GM23338 (cell line): Measurements from ENCODE around the gene SUPT6H. TPM values are rescaled to one million over a fixed set of nuclear protein-coding genes. Genes with fewer than 3 reads are reported as not detected.

Experiments
- ATAC-seq: fragments of 200-7000 bp; cut with Tn5 transposase; 3 replicates; pipeline ENCODE4 v1.9.1; 2020
- DNase-seq: peaks from one replicate; pipeline ENCODE4 v3.0.0-alpha.2; 2015; ENCODE audit warnings: low spot score
- H2AFZ ChIP-seq: fragments of 200-600 bp; sonication (generic); 2 replicates; pipeline ENCODE4 v1.8.0; 2016; ENCODE audit warnings: antibody characterized with exemption, mild to moderate bottlenecking, moderate library complexity
- H3F3A ChIP-seq: fragments of 200-600 bp; sonication (generic); replicated peaks from 2 replicates; pipeline ENCODE4 v1.8.0; 2017; ENCODE audit warnings: antibody characterized with exemption, mixed run types, low read depth
- H3K27ac ChIP-seq: fragments of 200-600 bp; sonication (generic); 2 replicates; pipeline ENCODE4 v1.6.1; 2016; ENCODE audit warnings: low read depth
- H3K27me3 ChIP-seq: fragments of 200-600 bp; sonication (generic); 2 replicates; pipeline ENCODE4 v1.8.0; 2016; ENCODE audit warnings: mild to moderate bottlenecking, mixed run types, moderate library complexity; ENCODE audit not compliant: insufficient read depth
- H3K36me3 ChIP-seq: fragments of 200-600 bp; sonication (generic); 2 replicates; pipeline ENCODE4 v1.8.0; 2016; ENCODE audit warnings: mild to moderate bottlenecking; ENCODE audit not compliant: insufficient read depth
- H3K4me1 ChIP-seq: fragments of 200-600 bp; sonication (generic); 2 replicates; pipeline ENCODE4 v1.8.0; 2016; ENCODE audit warnings: mild to moderate bottlenecking, moderate library complexity; ENCODE audit not compliant: insufficient read depth
- H3K4me2 ChIP-seq: fragments of 200-600 bp; sonication (generic); 2 replicates; pipeline ENCODE4 v1.7.1; 2017; ENCODE audit warnings: mixed run types
- H3K4me3 ChIP-seq: fragments of 200-600 bp; sonication (generic); 2 replicates; pipeline ENCODE4 v1.6.1; 2016; ENCODE audit warnings: mixed run types
- H3K79me2 ChIP-seq: fragments of 200-600 bp; sonication (generic); replicated peaks from 2 replicates; pipeline ENCODE4 v1.8.0; 2017; ENCODE audit warnings: mild to moderate bottlenecking; ENCODE audit not compliant: insufficient read depth
- H3K9me2 ChIP-seq: fragments of 200-600 bp; sonication (generic); 2 replicates; pipeline ENCODE4 v1.8.0; 2017; ENCODE audit not compliant: insufficient read depth
- H4K20me1 ChIP-seq: fragments of 200-600 bp; sonication (generic); replicated peaks from 2 replicates; pipeline ENCODE4 v1.8.0; 2017; ENCODE audit warnings: mild to moderate bottlenecking; ENCODE audit not compliant: insufficient read depth
- H3K27ac Mint-ChIP-seq: 2 replicates; pipeline ENCODE4 v1.8.0; 2020; ENCODE audit warnings: inconsistent platforms, mild to moderate bottlenecking, moderate library complexity, mixed read lengths
- H3K27me3 Mint-ChIP-seq: 3 replicates; pipeline ENCODE4 v1.8.0; 2022; ENCODE audit warnings: low read depth, mild to moderate bottlenecking, moderate library complexity, mixed read lengths, inconsistent platforms; ENCODE audit not compliant: insufficient read depth, poor library complexity
- H3K36me3 Mint-ChIP-seq: 3 replicates; pipeline ENCODE4 v1.8.0; 2021; ENCODE audit warnings: low read depth, mild to moderate bottlenecking, inconsistent platforms, moderate library complexity, mixed read lengths
- H3K4me1 Mint-ChIP-seq: 3 replicates; pipeline ENCODE4 v1.8.0; 2020; ENCODE audit warnings: mild to moderate bottlenecking, inconsistent platforms, mixed read lengths
- H3K4me3 Mint-ChIP-seq: 3 replicates; pipeline ENCODE4 v1.8.0; 2021; ENCODE audit warnings: moderate library complexity, mild to moderate bottlenecking, inconsistent platforms, mixed read lengths
- H3K9me3 Mint-ChIP-seq: 3 replicates; pipeline ENCODE4 v1.8.0; 2020; ENCODE audit warnings: moderate library complexity, mild to moderate bottlenecking, inconsistent platforms, mixed read lengths
- CREB1 ChIP-seq: fragments of 250-450 bp; sonication (Bioruptor Pico); IDR thresholded peaks from 2 replicates; pipeline ENCODE4 v1.5.0; 2020; ENCODE audit warnings: low read depth, mild to moderate bottlenecking, moderate library complexity
- CTCF ChIP-seq, 2 experiments: fragments of 200-600 bp in 1 of 2; sonication (generic) in 1 of 2; conservative IDR thresholded peaks; 2 replicates each; pipeline versions ENCODE4 v1.5.1 to v1.6.1; 2016 to 2017; ENCODE audit warnings: antibody characterized with exemption in 2 of 2, low read depth in 2 of 2, mild to moderate bottlenecking in 2 of 2, moderate library complexity in 1 of 2
- ETS1 ChIP-seq: IDR thresholded peaks from 2 replicates; pipeline ENCODE4 v1.6.1; 2016; ENCODE audit warnings: antibody characterized with exemption
- EZH2 ChIP-seq: fragments of 200-600 bp; sonication (generic); IDR thresholded peaks from one replicate; pipeline ENCODE4 v1.8.0; 2017; ENCODE audit warnings: antibody characterized with exemption, mild to moderate bottlenecking, low read depth; ENCODE audit not compliant: unreplicated experiment
- EZH2phosphoT487 ChIP-seq: fragments of 200-600 bp; sonication (generic); IDR thresholded peaks from one replicate; pipeline ENCODE4 v1.8.1; 2018; ENCODE audit warnings: antibody characterized with exemption; ENCODE audit not compliant: unreplicated experiment
- JUNB ChIP-seq: IDR thresholded peaks from one replicate; pipeline ENCODE4 v1.6.1; 2016; ENCODE audit warnings: antibody characterized with exemption; ENCODE audit not compliant: unreplicated experiment
- NANOG ChIP-seq: IDR thresholded peaks from 2 replicates; pipeline ENCODE4 v1.6.1; 2016; ENCODE audit warnings: antibody characterized with exemption, borderline replicate concordance
- POLR2AphosphoS5 ChIP-seq: IDR thresholded peaks from 2 replicates; pipeline ENCODE4 v1.6.1; 2016; ENCODE audit warnings: antibody characterized with exemption, low read depth
- REST ChIP-seq: IDR thresholded peaks from one replicate; pipeline ENCODE4 v1.6.1; 2018; ENCODE audit warnings: antibody characterized with exemption; ENCODE audit not compliant: unreplicated experiment
- STAT1 ChIP-seq: IDR thresholded peaks from one replicate; pipeline ENCODE4 v1.6.1; 2016; ENCODE audit warnings: antibody characterized with exemption; ENCODE audit not compliant: unreplicated experiment
- ZNF114 ChIP-seq: fragments of 250-450 bp; sonication (Bioruptor Pico); IDR thresholded peaks from 2 replicates; pipeline ENCODE4 v1.5.0; 2020; ENCODE audit warnings: mild to moderate bottlenecking, moderate library complexity
- ZNF331 ChIP-seq: fragments of 250-450 bp; sonication (Bioruptor Pico); IDR thresholded peaks from 2 replicates; pipeline ENCODE4 v1.5.0; 2020; ENCODE audit warnings: low read depth, mild to moderate bottlenecking, moderate library complexity
- ZNF462 ChIP-seq: fragments of 250-450 bp; sonication (Bioruptor Pico); IDR thresholded peaks from 2 replicates; pipeline ENCODE4 v1.5.0; 2020; ENCODE audit warnings: mild to moderate bottlenecking, moderate library complexity
- polyA plus RNA-seq: library from polyadenylated mRNA; unstranded; fragments of >200 nt; fragmentation: Nextera tagmentation; extraction: Ambion mirVana; gene quantifications from 2 replicates; pipeline ENCODE4 v1.2.1, GENCODE V29; 2016
- total RNA-seq: library from RNA; depleted of rRNA; stranded (reverse); fragments of >200 nt; shearing (Covaris generic); gene quantifications from 2 replicates; pipeline ENCODE4 v1.2.3, GENCODE V29; 2014

Gene SUPT6H
- total and polyA plus RNA-seq, 2 experiments from 2014 or later, result 17.8 to 70.7 TPM

- Mint-ChIP-seq H3K4me3 (no peak overlapping the region), H3K36me3 (peaks cover 92% of the 10 kb centered on the region), H3K9me3 (no peaks in the 10 kb centered on the region), H3K27ac (no peak overlapping the region), H3K4me1 (no peaks in the 10 kb centered on the region; the same call in 2 of the 3 replicates), H3K27me3 (peaks cover 1% of the 10 kb centered on the region)
- Histone ChIP-seq H3K27me3 (no peaks in the 10 kb centered on the region), H4K20me1 (peaks cover 33% of the 10 kb centered on the region), H3K4me3 (no peak overlapping the region), H3K4me2 (no peak overlapping the region), H3K79me2 (peaks cover 40% of the 10 kb centered on the region), H3K27ac (no peak overlapping the region), H3K36me3 (peaks cover 81% of the 10 kb centered on the region), H3K9me2 (no peaks in the 10 kb centered on the region), H3K4me1 (no peaks in the 10 kb centered on the region), H3F3A (0 out of 2 replicates have a peak, but pooled peaks cover 15% of the 10 kb centered on the region), H2AFZ (no peak overlapping the region)
- TF ChIP-seq JUNB (no peak), CTCF (conservative IDR thresholded peaks at IDR 0.05; ENCODE audit: low read depth in 2 of 2) (no peak), ETS1 (no peak), EZH2 (no peak), CREB1 (CRISPR knock-in tag) (no peak), ZNF462 (no peak), EZH2phosphoT487 (no peak), ZNF114 (no peak), POLR2AphosphoS5 (no peak), REST (no peak), STAT1 (no peak), NANOG (no peak), ZNF331 (no peak)
- DNase-seq, result no peak
- ATAC-seq, result no peak
These were observed 27.7 kb upstream of the SUPT6H start for GRCh38 chr17:28634206-28634865.
